H9 (cell line): ENCODE results near the gene PRPF4. TPM values are rescaled to one million over a fixed set of nuclear protein-coding genes. Genes with fewer than 3 reads are reported as not detected.

ENCODE experiments used
- DNase-seq: peaks from one replicate; pipeline ENCODE4 v3.0.0-alpha.2; 2017
- H2AFZ ChIP-seq: one replicate; pipeline ENCODE4 v1.6.1; 2013; ENCODE audit warnings: mild to moderate bottlenecking, low read length, control low read depth, moderate library complexity
- H2AK5ac ChIP-seq: 2 replicates; pipeline ENCODE4 v1.6.1; 2013; ENCODE audit warnings: low read length, control low read depth, mixed read lengths; ENCODE audit not compliant: insufficient read length
- H2BK120ac ChIP-seq: one replicate; pipeline ENCODE4 v1.6.1; 2013; ENCODE audit warnings: low read depth, mild to moderate bottlenecking, low read length, control low read depth, inconsistent platforms; ENCODE audit not compliant: poor library complexity, severe bottlenecking
- H2BK12ac ChIP-seq: 2 replicates; pipeline ENCODE4 v1.6.1; 2013; ENCODE audit warnings: low read length, control low read depth, mixed read lengths, low read depth; ENCODE audit not compliant: insufficient read length
- H2BK15ac ChIP-seq: 2 replicates; pipeline ENCODE4 v1.6.1; 2013; ENCODE audit warnings: low read depth, low read length, control low read depth
- H2BK20ac ChIP-seq: one replicate; pipeline ENCODE4 v1.6.1; 2013; ENCODE audit warnings: low read depth, mild to moderate bottlenecking, low read length, control low read depth, inconsistent platforms; ENCODE audit not compliant: poor library complexity, severe bottlenecking
- H2BK5ac ChIP-seq: 2 replicates; pipeline ENCODE4 v1.6.1; 2013; ENCODE audit warnings: low read length, control low read depth, mixed read lengths; ENCODE audit not compliant: insufficient read length
- H3K14ac ChIP-seq: 2 replicates; pipeline ENCODE4 v1.6.1; 2013; ENCODE audit warnings: low read length, control low read depth; ENCODE audit not compliant: insufficient read depth
- H3K18ac ChIP-seq: 2 replicates; pipeline ENCODE4 v1.6.1; 2013; ENCODE audit warnings: low read depth, mild to moderate bottlenecking, mixed read lengths, low read length, control low read depth; ENCODE audit not compliant: insufficient read length
- H3K23ac ChIP-seq: 2 replicates; pipeline ENCODE4 v1.6.1; 2013; ENCODE audit warnings: low read length, control low read depth, mixed read lengths, low read depth; ENCODE audit not compliant: insufficient read length
- H3K23me2 ChIP-seq: 2 replicates; pipeline ENCODE4 v1.6.1; 2013; ENCODE audit warnings: low read depth, mild to moderate bottlenecking, mixed read lengths, low read length, control low read depth; ENCODE audit not compliant: insufficient read length, poor library complexity, severe bottlenecking
- H3K27ac ChIP-seq: 2 replicates; pipeline ENCODE4 v1.5.1; 2013; ENCODE audit warnings: low read length, control low read depth, mixed read lengths, low read depth; ENCODE audit not compliant: insufficient read length
- H3K27me3 ChIP-seq: 2 replicates; pipeline ENCODE4 v1.6.1; 2013; ENCODE audit warnings: low read length, control low read depth, inconsistent platforms; ENCODE audit not compliant: insufficient read depth
- H3K4ac ChIP-seq: 2 replicates; pipeline ENCODE4 v1.6.1; 2013; ENCODE audit warnings: low read depth, mild to moderate bottlenecking, control low read depth, inconsistent platforms, low read length, moderate library complexity
- H3K4me1 ChIP-seq: 2 replicates; pipeline ENCODE4 v1.6.1; 2013; ENCODE audit warnings: low read length, control low read depth, inconsistent platforms; ENCODE audit not compliant: insufficient read depth
- H3K4me2 ChIP-seq: 2 replicates; pipeline ENCODE4 v1.6.1; 2013; ENCODE audit warnings: low read length, control low read depth, mixed read lengths; ENCODE audit not compliant: insufficient read length, insufficient read depth
- H3K56ac ChIP-seq: 2 replicates; pipeline ENCODE4 v1.6.1; 2013; ENCODE audit warnings: low read depth, mild to moderate bottlenecking, mixed read lengths, low read length, control low read depth; ENCODE audit not compliant: insufficient read length
- H3K79me1 ChIP-seq: 2 replicates; pipeline ENCODE4 v1.6.1; 2013; ENCODE audit warnings: low read depth, mild to moderate bottlenecking, moderate library complexity, low read length, control low read depth, inconsistent platforms; ENCODE audit not compliant: insufficient read depth, poor library complexity, severe bottlenecking
- H3K79me2 ChIP-seq: 2 replicates; pipeline ENCODE4 v1.6.1; 2013; ENCODE audit warnings: low read length, control low read depth, inconsistent platforms; ENCODE audit not compliant: insufficient read depth
- H3K9ac ChIP-seq: 2 replicates; pipeline ENCODE4 v1.6.1; 2013; ENCODE audit warnings: low read length, control low read depth, mixed read lengths; ENCODE audit not compliant: insufficient read length; ENCODE audit errors: extremely low read depth
- H3K9me3 ChIP-seq: one replicate; pipeline ENCODE4 v1.6.1; 2013; ENCODE audit warnings: low read depth, low read length, inconsistent platforms; ENCODE audit not compliant: control insufficient read depth
- H3T11ph ChIP-seq: one replicate; pipeline ENCODE4 v1.6.1; 2013; ENCODE audit warnings: mild to moderate bottlenecking, low read length, control low read depth, inconsistent platforms
- H4K20me1 ChIP-seq: one replicate; pipeline ENCODE4 v1.6.1; 2013; ENCODE audit not compliant: control insufficient read depth, insufficient read length, insufficient read depth
- H4K5ac ChIP-seq: 2 replicates; pipeline ENCODE4 v1.6.1; 2013; ENCODE audit warnings: low read depth, mild to moderate bottlenecking, mixed read lengths, low read length, control low read depth; ENCODE audit not compliant: insufficient read length
- H4K8ac ChIP-seq: replicated peaks from 2 replicates; pipeline ENCODE4 v1.6.1; 2013; ENCODE audit warnings: low read length, control low read depth, mixed read lengths, low read depth; ENCODE audit not compliant: insufficient read length
- H4K91ac ChIP-seq: 2 replicates; pipeline ENCODE4 v1.6.1; 2013; ENCODE audit warnings: low read depth, mild to moderate bottlenecking, moderate library complexity, mixed read lengths, low read length, control low read depth; ENCODE audit not compliant: insufficient read length
- H3K27ac Mint-ChIP-seq, 3 experiments: 2 replicates in 2 of 3; 3 replicates in 1 of 3; pipeline ENCODE4 v1.8.0; 2020 to 2021; ENCODE audit warnings: mixed read lengths in 3 of 3, mild to moderate bottlenecking in 1 of 3, moderate library complexity in 1 of 3
- H3K27me3 Mint-ChIP-seq: 2 replicates; pipeline ENCODE4 v1.8.0; 2021; ENCODE audit warnings: low read depth, mild to moderate bottlenecking, moderate library complexity, mixed read lengths
- H3K36me3 Mint-ChIP-seq, 3 experiments: 2 replicates in 2 of 3; 3 replicates in 1 of 3; pipeline ENCODE4 v1.8.0; 2020 to 2021; ENCODE audit warnings: low read depth in 3 of 3, mixed read lengths in 3 of 3; ENCODE audit not compliant: insufficient read depth in 1 of 3
- H3K4me1 Mint-ChIP-seq, 2 experiments: 2 replicates each; pipeline ENCODE4 v1.8.0; 2020; ENCODE audit warnings: mixed read lengths in 2 of 2
- H3K4me3 Mint-ChIP-seq, 2 experiments: 2 replicates in 1 of 2; 3 replicates in 1 of 2; pipeline ENCODE4 v1.8.0; 2020 to 2021; ENCODE audit warnings: mild to moderate bottlenecking in 2 of 2, mixed read lengths in 2 of 2, moderate library complexity in 1 of 2
- H3K9me3 Mint-ChIP-seq, 2 experiments: 2 replicates in 1 of 2; 3 replicates in 1 of 2; pipeline ENCODE4 v1.8.0; 2020; ENCODE audit warnings: mild to moderate bottlenecking in 2 of 2, mixed read lengths in 2 of 2, moderate library complexity in 1 of 2
- WGBS: extraction: QIAGEN DNeasy Blood & Tissue Kit; methylation state at CpG from one replicate; pipeline ENCODE4 v1.1.7; 2013; ENCODE audit warnings: missing lambda C conversion rate, low lambda C conversion rate, mixed read lengths; ENCODE audit not compliant: insufficient read length; ENCODE audit errors: extremely low coverage; 5-methylcytosine and 5-hydroxymethylcytosine counted together
- total RNA-seq: library from RNA; stranded (reverse); gene quantifications from 2 replicates; pipeline ENCODE4 v1.2.1, GENCODE V29; 2021
- TF ChIP-seq, protein P1 (sequence below): fragments of 200-600 bp; sonication (generic); conservative IDR thresholded peaks from 3 replicates; pipeline ENCODE4 v1.8.0; 2021; ENCODE audit warnings: antibody characterized with exemption, mild to moderate bottlenecking

Gene PRPF4
- total RNA-seq, 1 experiment from 2014 or later = 49.8 TPM

DNA sequence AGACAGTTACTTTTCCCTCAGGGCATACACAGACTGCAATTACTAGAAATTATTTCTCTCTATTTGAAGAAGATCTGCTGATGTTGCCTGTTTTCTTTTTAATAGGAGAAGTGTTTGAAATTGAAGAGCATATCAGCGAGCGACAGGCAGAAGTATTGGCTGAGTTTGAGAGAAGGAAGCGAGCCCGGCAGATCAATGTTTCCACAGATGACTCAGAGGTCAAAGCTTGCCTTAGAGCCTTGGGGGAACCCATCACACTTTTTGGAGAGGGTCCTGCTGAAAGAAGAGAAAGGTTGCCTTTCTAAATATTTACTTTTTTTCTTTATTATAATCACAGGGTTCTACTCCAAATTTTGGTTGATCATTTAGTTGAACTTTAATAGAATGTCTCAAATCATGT, 3.4 kb downstream of the PRPF4 start:
- Histone ChIP-seq H2BK20ac (no peak overlapping the region), H3K4ac (no peak overlapping the region), H2AFZ (no peak overlapping the region), H2BK120ac (no peak overlapping the region), H3K23me2 (peaks cover 8% of the 10 kb centered on the region), H3K4me1 (no peaks in the 10 kb centered on the region; the same call in 1 of the 2 replicates), H3K56ac (no peak overlapping the region), H3K9ac (no peak overlapping the region), H3T11ph (no peak overlapping the region), H3K14ac (no peak overlapping the region), H3K18ac (no peak overlapping the region), H4K8ac (no peak overlapping the region), H3K79me2 (peaks cover 1% of the 10 kb centered on the region), H3K23ac (no peak overlapping the region), H4K91ac (no peak overlapping the region), H2BK12ac (no peak overlapping the region), H2BK15ac (no peak overlapping the region), H3K9me3 (no peaks in the 10 kb centered on the region), H2BK5ac (no peak overlapping the region), H4K20me1 (no peaks in the 10 kb centered on the region), H4K5ac (no peak overlapping the region), H3K27ac (no peak overlapping the region), H3K27me3 (no peaks in the 10 kb centered on the region), H3K4me2 (no peak overlapping the region), H3K79me1 (no peaks in the 10 kb centered on the region), H2AK5ac (no peak overlapping the region)
- no peaks in the 10 kb centered on the region for H3K9me3 Mint-ChIP-seq
- H3K27ac Mint-ChIP-seq = 0 out of 7 replicates have a peak overlapping the region, but pooled peaks of 1 of the 3 experiments have one; percentile 11
- no peaks in the 10 kb centered on the region for H3K27me3 Mint-ChIP-seq
- no CpG with 5 or more reads among the region's 4 CpGs for WGBS
- H3K4me1 Mint-ChIP-seq = peaks cover 7 to 8% of the 10 kb centered on the region in 2 experiments
- TF ChIP-seq, protein P1, sequence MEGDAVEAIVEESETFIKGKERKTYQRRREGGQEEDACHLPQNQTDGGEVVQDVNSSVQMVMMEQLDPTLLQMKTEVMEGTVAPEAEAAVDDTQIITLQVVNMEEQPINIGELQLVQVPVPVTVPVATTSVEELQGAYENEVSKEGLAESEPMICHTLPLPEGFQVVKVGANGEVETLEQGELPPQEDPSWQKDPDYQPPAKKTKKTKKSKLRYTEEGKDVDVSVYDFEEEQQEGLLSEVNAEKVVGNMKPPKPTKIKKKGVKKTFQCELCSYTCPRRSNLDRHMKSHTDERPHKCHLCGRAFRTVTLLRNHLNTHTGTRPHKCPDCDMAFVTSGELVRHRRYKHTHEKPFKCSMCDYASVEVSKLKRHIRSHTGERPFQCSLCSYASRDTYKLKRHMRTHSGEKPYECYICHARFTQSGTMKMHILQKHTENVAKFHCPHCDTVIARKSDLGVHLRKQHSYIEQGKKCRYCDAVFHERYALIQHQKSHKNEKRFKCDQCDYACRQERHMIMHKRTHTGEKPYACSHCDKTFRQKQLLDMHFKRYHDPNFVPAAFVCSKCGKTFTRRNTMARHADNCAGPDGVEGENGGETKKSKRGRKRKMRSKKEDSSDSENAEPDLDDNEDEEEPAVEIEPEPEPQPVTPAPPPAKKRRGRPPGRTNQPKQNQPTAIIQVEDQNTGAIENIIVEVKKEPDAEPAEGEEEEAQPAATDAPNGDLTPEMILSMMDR = no peak
- H3K36me3 Mint-ChIP-seq = peaks cover 37 to 65% (median 62%) of the 10 kb centered on the region in 3 experiments; a peak in 6 of 7 replicates
- no peak overlapping the region for H3K4me3 Mint-ChIP-seq
- DNase-seq = no peak
